Measurements from ENCODE around the gene STARD9.
"Not testable (repeated sequence)": the region's sequence is repeated elsewhere in the genome, so short reads cannot be mapped to it uniquely, and the experiment has no call there.

Gene STARD9

DNA sequence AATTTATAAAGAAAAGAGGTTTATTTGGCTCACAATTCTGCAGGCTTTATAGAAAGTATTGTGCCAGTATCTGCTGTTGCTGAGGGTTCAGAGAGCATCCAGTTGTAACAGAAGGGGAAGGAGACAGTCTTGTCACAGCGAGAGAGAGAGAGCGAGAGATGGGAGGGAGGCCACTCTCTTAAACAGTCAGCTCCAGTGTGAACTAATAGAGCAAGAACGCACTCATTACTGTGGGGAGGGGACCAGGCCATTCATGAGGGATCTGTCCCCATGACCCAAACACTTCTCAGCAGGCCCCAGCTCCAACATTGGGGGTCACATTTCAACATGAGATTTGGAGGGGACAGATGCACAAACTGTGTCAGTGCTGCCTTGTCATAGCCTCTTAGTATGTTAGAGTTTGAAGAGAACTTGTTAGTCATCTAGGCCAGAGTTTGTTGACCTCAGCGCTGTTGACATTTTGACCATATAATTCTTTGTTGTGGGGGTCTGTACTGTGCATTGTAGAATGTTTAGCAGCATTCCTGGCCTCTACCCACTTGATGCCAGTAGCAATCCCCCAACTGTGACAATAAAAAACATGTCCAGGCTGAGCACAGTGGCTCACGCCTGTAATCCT lies 15.3 kb downstream of the STARD9 start:
- no peak for DNase-seq (ENCODE audit: low read depth)

DNA sequence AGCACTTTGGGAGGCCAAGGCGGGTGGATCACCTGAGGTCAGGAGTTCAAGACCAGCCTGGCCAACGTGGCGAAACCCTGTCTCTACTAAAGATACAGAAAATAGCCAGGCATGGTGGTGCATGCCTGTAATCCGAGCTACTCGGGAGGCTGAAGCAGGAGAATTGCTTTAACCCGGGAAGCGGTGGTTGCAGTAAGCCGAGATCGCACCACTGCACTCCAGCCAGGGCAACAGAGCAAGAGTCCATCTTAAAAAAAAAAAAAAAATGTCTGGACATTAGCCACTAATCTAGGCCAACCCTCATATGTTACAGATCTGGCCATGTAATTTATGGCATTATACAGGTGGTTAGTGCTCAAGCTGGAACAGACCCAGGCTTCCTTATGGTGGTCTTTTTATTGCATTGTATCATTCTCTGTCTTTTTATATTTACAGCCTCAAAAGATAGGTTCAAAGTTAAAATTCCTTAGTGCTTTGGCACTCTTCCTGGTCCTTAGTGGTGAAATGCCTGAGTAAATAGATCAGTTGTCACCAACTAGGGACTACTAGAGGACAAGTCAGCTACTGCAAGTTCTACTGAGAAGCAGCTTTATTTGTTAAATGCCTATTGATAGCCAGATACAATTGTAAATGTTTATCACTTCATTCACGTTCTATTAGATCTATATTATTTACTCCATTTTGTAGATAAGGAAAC lies 16.0 kb downstream of the STARD9 start:
- DNase-seq (ENCODE audit: low read depth), result no peak

DNA sequence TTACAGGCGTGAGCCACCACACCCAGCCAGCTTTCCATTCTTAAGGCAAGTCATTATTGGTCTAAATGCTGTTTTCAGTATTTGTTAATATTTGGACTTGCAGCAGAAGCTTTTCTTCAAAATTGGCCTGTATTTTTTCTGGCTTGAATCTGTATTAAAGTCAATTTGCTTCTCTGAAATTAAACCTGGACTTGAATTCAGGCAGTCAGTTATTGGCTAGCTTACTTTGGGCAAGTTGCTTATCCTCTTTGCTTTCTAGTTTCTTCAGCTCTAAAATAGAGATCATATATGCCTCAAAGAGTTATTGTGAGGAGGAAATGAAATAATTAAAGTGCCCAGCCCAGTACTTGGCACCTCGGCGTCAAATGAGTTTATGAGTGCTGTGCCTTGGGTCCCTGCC lies 17.3 kb downstream of the STARD9 start:
- no peak for DNase-seq (ENCODE audit: low read depth)

DNA sequence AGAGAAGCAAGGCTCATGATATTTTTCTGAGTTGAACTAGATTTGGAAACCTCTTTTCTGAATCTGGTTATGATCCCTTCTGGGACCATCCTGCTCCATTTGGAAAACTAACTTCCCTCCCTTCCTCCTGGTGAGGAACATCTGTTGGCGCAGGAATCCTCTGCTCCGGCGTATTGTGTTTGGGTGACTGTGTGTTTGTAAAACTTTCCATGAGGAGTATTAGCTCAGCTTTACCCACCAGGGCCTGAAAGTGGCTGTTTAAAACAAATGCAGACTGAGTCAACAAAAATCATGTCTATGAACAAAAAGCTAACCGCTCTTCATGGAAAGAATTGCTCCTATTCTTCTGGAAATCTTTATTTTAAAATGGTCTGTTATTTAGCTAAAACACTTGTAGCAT lies 17.7 kb downstream of the STARD9 start:
- no peak for DNase-seq (ENCODE audit: low read depth)

DNA sequence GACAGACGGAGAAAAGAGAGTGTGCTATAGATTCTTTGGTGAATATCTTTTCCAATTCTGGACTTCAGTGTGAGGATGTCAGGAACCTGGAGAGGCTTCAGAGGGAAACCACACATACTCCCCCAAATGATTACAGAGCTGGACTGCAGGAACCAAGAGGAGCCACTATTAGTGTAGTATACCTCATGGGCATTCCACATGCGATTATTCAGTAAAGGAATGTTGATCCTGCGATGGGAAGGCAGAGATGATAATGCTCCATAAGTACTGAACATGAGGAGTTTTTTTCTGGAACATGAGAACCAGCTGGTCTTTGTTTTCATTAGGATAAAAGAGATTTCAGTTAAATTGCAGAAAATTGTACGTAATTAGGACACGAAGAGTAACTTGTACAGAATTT lies 18.7 kb downstream of the STARD9 start:
- no peak for DNase-seq (ENCODE audit: low read depth)

DNA sequence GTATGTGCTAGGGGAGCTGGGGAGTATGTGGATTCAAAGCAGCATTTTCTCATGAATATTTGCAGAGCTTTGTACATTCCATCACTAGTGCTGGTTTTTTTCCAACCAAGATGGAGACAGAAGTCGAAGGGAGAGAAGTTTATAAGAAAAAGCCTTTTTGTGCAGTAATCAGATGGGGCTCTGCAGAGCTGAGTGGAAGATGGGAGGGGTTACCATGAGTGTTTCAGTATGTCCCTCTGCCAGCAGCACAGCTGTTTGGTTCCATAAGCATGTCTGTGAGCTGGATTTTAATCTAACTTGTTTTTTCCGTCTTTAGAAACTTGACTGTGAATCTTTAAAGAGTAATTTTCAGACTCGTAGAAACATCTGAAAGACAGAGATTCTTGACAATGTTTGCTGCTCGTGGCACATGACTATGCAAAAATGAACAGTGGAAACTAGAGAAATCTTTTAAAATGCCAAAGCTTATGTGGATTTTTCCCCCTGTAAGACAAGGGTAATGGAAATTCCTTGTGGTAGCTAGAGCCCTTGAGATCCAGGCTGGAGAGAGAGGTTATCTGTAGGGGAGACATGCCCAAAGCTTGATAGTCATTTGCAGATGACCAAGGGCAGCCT lies 20.3 kb downstream of the STARD9 start:
- DNase-seq (ENCODE audit: low read depth), result peak; percentile 32

DNA sequence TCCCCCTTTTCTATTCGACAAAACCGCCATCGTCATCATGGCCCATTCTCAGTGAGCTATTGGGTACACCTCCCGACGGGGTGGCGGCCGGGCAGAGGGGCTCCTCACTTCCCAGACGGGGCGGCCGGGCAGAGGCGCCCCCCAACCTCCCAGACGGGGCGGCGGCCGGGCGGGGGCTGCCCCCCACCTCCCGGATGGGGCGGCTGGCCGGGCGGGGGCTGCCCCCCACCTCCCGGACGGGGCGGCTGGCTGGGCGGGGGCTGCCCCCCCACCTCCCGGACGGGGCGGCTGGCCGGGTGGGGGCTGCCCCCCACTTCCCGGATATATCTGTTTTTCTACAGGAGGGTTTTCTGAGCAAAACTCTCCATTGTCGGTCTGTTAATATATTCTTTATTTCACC lies 25.9 kb downstream of the STARD9 start:
- DNase-seq (ENCODE audit: low read depth), result not testable (repeated sequence)

DNA sequence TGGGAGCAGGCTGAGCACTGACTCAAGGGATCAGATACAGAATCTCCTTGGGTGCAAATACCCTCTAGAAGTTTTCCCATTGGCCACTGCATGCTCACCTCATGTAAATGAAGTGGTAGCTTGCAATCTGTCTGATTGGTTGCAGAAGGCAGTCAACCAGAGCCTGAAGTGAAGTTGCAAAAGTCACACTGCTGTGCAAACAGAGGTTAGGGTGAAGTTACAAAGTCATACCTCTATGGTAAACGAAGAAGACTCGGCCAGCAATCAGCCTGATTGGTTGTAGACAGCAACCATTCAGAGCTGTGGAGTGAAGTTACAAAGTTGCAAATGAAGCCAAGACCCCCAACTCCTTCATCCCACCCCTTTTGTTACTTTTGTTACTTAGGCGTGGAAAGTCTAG lies 27.1 kb downstream of the STARD9 start:
- no peak for DNase-seq (ENCODE audit: low read depth)

DNA sequence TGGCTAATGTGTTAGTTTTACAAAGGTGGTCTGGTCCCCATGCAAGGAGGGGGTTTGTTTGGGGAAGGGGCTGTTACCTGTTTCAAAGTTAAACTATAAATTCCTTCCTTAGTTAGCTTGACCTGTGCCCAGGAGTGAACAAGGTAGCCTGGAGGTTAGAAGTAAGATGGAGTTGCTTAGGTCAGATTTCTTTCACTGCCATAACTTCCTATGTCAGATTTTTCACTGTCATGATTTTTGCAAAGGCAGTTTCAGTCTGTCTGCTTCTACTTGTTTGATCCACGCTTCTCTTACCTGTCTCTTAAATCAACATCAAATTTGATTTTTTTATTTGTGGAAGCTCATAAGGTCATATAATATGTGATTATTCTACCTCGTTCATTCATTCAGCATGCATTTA lies 28.6 kb downstream of the STARD9 start:
- no peak for DNase-seq (ENCODE audit: low read depth)

DNA sequence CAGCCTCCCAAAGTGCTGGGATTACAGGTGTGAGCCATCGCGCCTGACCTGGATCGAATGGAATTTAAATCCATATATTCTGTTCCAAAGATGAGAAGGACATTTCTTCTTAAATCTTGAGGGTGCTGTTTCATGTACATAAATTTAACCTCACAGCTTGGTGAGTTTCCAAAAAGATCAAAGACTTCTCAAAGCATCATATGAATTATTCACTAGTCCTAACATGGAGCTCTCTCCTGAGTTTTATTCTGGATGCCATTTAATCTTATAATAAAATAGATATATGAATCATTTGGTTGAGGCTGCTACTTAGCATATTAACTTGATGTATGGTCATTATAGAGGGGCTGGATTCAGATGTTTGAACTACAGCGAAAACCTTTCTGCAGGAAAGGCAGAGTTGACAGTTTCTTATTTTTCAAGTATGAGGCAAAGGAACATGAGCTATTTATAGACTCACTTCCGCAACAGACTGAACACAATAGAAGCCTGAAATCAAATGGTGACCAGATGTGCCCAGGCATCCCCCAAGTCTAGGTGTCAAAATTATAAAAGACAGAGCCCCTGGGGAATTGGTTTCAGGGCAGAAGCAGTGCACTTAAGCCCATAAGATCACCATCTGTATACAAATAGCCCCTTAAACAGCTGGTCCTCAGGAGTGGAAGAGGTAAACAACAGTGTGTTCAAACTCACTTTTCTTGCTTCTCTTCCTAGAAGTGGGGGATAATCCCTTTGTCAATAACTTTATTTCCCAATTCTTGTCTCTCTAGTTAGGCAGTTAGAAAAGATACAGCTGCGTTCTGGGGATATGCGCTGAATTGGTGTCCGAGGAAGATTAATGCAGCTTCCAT lies 29.7 kb downstream of the STARD9 start:
- DNase-seq (ENCODE audit: low read depth), result no peak

DNA sequence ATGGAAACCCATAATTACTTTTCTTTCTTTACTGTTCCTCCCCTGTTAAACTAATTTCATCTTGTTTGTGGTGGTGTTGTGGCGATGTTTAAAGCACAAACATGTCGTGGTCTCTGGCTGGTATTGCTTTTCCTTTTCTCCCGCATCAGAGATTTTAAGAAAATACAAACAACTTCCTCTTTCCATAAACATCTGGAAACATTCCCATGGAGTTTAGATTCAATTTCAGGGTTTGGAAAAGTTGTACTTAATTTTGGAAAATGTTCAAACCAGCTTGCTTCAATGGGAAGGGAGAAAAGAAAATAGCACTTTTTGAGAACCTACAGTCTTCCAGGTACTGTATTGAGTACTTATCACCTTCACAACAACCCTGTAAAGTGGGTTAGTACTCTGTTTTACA lies 30.4 kb downstream of the STARD9 start:
- no peak for DNase-seq (ENCODE audit: low read depth)

DNA sequence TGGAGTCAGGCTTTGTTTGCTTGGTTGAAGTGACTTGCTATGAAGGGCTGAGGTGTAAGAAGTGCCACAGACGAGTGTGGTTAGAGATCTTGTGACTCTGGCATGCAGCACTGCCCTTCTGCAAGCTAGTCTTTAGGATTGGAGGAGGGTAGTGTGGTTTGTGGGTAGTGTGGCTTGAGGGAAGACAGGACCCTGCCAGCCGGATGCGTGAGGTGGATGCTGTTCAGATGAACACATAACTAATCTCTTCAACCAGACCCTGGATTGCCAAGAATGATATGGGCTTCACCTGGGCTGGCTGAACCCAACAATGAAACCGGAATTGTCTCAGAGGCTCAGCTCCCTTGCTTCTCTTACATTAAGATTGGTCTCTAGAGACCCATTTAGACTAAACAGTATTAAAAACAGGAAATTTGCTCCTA lies 32.7 kb downstream of the STARD9 start:
- no peak for DNase-seq (ENCODE audit: low read depth)

DNA sequence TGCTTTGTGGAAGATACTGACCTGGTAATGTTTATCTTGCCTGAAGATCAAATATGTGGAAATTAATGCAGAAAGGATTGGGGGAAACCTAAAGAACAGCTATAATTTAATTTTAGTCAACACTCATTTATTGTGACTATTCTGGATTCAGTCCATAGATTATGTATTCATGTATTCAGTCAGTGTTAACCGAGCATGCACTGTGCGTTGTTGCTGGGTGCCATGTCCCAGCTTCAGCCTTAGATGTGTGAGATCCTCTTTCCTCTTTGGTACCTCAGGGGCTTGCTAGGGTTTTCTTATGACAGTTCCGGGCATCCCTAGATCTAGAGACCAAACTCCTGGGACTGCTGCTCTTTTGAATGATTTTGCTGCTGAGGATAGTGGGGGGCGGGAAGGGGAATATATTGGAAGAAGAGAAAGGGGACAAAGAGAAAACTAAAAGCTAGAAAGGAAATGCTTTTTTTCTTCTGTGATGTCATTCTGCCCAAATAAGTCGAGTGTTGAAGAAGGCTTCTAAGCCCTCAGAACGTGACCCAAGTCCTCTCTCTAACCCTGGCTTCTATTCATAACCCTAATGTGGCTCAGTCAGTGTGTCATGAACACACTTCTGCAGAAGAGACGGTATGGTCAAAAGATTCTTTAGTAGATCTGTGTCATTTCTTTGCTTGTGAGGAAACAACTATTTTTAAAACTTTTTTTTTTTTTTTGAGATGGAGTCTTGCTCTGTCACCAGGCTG lies 33.5 kb downstream of the STARD9 start:
- no peak for DNase-seq (ENCODE audit: low read depth)

DNA sequence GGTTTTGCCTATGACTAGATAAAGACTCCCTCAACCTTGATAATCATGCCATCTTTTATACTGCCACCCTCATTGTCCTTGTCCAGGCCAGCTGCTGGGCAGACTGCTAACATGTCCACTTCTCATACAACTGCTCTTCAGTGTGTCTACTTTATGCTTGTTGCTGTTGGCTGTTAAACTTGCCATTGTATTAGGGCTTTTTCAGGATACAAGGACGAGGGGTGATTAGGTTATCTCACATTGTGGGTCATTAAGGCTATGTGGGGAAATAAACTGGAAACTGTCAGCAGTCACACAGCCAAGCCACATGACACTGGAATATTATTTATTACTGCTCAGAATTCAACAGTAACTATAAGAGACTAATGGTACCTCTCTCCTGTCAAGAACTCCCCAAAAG lies 36.1 kb downstream of the STARD9 start:
- no peak for DNase-seq (ENCODE audit: low read depth)

DNA sequence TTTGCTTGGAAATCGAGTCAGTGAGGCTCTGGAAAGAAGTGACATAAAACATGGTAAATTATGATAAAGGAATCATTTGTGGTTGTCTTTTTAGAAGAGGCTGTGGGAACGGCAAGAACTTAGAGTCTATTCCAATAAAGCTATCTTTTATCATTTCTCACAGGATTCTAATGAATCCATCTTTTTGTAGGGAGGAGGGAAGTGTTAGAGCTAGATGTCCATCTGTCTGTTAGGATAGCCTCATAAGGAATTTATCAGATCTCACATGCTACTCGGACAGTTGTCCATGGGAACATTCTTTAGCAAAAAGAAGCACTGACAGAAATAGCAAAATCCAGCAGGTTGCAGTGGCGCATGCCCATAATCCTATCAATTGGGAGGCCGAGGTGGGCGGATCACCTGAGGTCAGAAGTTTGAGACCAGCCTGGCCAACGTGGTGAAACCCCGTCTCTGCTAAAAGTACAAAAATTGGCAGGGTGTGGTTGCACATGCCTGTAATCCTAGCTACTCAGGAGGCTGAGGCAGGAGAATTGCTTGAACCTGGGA lies 37.0 kb downstream of the STARD9 start:
- DNase-seq (ENCODE audit: low read depth), result no peak

DNA sequence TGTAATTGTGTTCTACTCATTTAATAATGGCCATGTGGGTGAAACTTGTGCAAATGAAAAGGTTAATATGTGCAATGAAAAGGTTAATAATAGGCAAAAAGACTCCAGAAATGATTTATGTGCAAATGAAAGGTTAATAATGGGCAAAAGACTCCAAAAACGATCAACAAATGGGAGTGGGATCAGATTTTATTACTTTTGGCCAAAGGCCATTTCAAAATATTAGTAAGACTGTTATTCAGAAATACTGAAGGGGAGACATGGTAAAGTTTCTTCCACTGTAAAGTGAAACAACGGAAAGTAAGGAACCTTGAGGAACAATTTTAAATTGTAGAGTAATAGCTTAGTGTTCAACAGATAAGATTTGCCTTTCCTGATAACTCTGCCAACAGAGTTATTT lies 40.7 kb downstream of the STARD9 start:
- DNase-seq (ENCODE audit: low read depth), result no peak

DNA sequence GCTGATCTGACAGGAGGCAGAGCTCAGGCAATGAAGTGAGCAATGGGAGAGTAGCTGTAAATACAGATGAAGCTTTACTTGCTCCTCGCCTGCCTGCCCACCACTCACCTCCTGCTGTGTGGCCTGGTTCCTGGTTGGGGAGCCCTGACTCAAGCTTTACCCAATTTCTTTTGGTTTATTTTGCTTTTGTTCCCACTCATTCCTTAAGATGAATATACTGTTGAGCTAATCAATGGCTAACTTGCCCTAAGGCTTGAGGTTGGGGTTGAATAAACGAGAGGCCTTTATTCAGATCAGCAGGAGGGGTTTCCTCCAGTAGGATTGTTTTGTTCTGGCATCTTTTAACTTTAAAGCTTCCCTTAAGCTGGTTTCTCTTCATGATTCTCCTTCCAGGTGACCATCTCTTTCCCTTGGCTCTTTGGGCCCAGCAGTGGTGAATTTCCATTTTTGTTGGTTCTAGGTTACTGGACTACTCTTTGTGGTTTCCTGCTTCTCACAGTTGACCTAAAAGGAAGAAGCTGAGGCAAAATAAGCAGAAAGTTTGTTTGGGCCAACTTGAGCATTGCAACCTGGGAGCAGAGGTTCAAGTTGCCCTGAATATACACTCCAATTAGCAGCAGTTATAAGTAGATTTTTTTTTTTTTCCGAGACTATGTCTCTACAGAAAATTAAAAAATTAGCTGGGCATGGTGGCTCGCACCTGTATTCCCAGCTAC lies 44.4 kb downstream of the STARD9 start:
- no peak for DNase-seq (ENCODE audit: low read depth)

DNA sequence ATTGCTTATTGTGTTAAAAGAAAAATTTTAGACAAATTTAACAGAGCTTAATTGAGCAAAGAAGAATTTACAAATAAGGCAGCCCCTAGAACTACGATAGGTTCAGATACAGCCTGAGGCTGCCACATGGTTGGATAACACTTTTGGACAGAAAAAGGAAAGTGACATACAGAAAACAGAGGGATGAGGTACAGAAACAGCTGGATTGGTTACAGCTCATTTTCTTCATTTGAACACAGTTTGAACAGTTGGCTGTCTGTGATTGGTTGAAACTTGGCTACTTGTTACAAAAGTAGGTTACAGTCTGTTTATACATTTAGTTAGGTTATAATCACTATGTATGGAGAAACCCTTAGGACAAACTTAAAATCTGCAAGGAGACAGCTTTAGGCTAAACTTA lies 46.0 kb downstream of the STARD9 start:
- no peak for DNase-seq (ENCODE audit: low read depth)

DNA sequence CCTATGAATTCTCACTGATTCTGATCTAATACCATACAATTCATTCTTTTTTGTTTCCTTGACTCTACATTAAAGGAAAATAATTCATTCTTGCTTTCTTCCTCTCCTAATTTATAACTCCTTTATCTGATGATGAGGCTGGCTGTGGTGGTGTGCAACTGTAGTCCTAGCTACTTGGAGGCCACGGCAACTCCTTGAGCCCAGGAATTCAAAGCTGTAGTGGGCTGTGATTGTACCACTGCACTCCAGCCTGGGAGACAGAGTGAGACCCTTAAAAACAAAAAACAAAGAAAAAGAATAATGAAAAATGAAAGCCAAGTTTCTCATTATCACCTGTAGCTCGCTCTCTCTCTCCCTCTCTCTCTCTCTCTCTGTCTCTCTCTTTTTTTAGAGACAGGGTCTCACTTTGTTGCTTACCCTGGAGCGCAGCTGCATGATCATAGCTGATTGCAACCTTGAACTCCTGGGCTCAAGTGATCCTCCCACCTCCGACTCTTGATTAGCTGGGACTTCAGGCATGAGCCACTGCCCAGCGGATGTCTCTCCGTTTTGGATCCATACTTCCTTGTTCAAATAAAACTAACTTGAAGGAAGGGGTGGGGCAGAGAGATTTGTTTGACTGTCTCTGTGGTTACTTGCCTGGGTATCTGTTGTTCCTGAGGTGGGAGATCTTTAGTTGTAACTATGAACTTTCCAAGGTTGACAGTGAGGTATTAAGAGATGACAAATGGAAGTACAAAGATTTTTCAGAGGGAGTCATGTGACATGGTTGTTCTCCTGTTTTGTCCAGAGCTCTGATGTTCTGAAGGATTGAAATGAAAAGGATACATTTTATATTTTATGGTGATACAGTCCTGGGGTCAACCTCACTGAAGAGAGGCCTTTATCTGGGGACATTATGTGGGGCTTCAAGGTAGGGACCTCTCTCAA lies 46.9 kb downstream of the STARD9 start:
- no peak for DNase-seq (ENCODE audit: low read depth)

DNA sequence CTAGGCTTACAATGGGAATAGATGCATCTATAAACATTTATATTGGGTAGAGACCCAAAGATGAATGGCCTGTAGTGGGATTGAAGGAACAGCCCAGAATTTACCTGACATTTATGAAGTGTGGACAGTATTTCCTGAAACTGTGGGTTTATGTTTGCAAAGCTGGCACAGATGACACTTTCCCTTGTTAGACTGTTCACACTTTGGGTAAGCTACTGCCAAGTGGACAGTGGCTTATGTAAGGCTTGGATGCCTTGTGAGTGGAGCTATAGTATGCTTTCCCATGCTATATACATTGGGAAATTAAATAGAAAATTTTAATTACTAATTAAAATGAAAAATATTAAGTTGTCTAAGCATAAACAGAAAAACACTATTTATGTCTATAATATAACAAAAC lies 48.5 kb downstream of the STARD9 start:
- no peak for DNase-seq (ENCODE audit: low read depth)
